OCI-LY7 (cell line): Measurements from ENCODE around the gene DOCK7.

ENCODE experiments used
- CTCF ChIP-seq: fragments of 200-600 bp; sonication (generic); conservative IDR thresholded peaks from 2 replicates; pipeline ENCODE4 v1.5.1; 2014; ENCODE audit warnings: mild to moderate bottlenecking, antibody characterized with exemption, low read length, moderate library complexity, mixed read lengths
- EZH2phosphoT487 ChIP-seq: fragments of 200-600 bp; sonication (generic); IDR thresholded peaks from 2 replicates; pipeline ENCODE4 v1.6.1; 2018; ENCODE audit warnings: low read depth, borderline replicate concordance, mild to moderate bottlenecking, mixed run types, antibody characterized with exemption, low read length, moderate library complexity, mixed read lengths

DNA sequence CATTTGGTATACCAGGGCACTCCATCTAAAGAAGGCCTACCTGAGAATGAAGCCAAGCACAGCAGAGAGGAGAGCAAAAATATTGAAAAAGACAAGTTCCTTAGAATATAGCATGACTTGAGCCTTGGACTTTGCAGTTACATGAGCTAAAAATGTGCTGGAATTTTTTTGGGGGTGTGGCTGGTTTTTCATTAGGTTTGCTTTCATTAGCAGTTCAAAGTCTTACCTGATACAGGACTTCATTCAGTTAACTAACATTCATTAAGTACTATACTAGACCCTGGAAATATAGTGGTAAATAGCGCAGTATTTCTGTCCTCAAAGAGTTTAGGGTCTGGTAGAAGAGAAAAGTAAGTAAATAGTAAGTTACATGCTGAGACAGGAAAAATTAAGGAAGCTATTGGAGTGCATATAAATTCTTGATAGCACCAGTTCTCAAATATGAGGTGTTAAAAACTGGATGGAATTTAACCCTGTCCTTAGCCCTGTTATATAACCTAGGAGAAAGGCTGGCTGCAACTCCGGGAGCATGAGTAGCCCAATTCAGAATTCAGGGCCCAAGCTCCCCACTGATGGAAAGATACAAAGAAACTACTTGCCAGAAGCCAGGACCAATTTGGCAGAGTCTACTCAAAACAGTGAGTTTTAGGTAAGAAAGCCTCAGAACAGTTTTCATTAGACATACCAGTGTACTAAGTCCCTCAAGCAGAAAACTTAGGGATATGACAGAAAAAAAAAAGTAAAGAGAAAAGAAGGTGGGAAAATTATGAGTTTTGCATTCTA is 3.1 kb upstream of the DOCK7 start:
- TF ChIP-seq CTCF (no peak), EZH2phosphoT487 (no peak)
